ENCODE measurements around the gene PLD5.
"Not testable (repeated sequence)": the region's sequence is repeated elsewhere in the genome, so short reads cannot be mapped to it uniquely, and the experiment has no call there.

The PLD5 gene

GRCh38 chr1:242240077-242240476 is 284.4 kb downstream of the PLD5 start:
- Histone ChIP-seq H3K4me3 (ENCODE audit: low read depth, low read length) (no peak overlapping the region), H2AFZ (ENCODE audit: low read length, unreplicated experiment) (no peak overlapping the region), H3K27me3 (ENCODE audit: insufficient read depth, low read length) (no peaks in the 10 kb centered on the region), H3K79me2 (ENCODE audit: control insufficient read depth, insufficient read depth, low read length, unreplicated experiment) (no peaks in the 10 kb centered on the region), H3K4me1 (ENCODE audit: control insufficient read depth, insufficient read depth, low read length, unreplicated experiment) (no peaks in the 10 kb centered on the region), H3K36me3 (ENCODE audit: insufficient read depth, low read length) (no peaks in the 10 kb centered on the region), H3K27ac (ENCODE audit: low read depth, low read length) (no peak overlapping the region)

GRCh38 chr1:242239398-242239797 is 285.1 kb downstream of the PLD5 start:
- no peaks in the 10 kb centered on the region for H3K4me1 ChIP-seq (ENCODE audit: control insufficient read depth, insufficient read depth, low read length, unreplicated experiment)
- H3K36me3 ChIP-seq (ENCODE audit: insufficient read depth, low read length) = no peaks in the 10 kb centered on the region
- no peak overlapping the region for H2AFZ ChIP-seq (ENCODE audit: low read length, unreplicated experiment)
- no peaks in the 10 kb centered on the region for H3K27me3 ChIP-seq (ENCODE audit: insufficient read depth, low read length)
- no peak overlapping the region for H3K4me3 ChIP-seq (ENCODE audit: low read depth, low read length)
- no peak overlapping the region for H3K27ac ChIP-seq (ENCODE audit: low read depth, low read length)
- no peaks in the 10 kb centered on the region for H3K79me2 ChIP-seq (ENCODE audit: control insufficient read depth, insufficient read depth, low read length, unreplicated experiment)

- Histone ChIP-seq H3K27ac (ENCODE audit: low read depth, low read length) (no peak overlapping the region), H3K4me1 (ENCODE audit: control insufficient read depth, insufficient read depth, low read length, unreplicated experiment) (no peaks in the 10 kb centered on the region)
Measured at GRCh38 chr1:242237051-242237450, 287.4 kb downstream of the PLD5 start.

GRCh38 chr1:242228991-242229390 is 295.5 kb downstream of the PLD5 start:
- Histone ChIP-seq H3K79me2 (ENCODE audit: control insufficient read depth, insufficient read depth, low read length, unreplicated experiment) (no peaks in the 10 kb centered on the region), H2AFZ (ENCODE audit: low read length, unreplicated experiment) (no peak overlapping the region), H3K36me3 (ENCODE audit: insufficient read depth, low read length) (no peaks in the 10 kb centered on the region), H3K27ac (ENCODE audit: low read depth, low read length) (no peak overlapping the region), H3K27me3 (ENCODE audit: insufficient read depth, low read length) (no peaks in the 10 kb centered on the region), H3K4me1 (ENCODE audit: control insufficient read depth, insufficient read depth, low read length, unreplicated experiment) (no peaks in the 10 kb centered on the region), H3K4me3 (ENCODE audit: low read depth, low read length) (no peak overlapping the region)

More at GRCh38 chr1:242237051-242237450, 287.4 kb downstream of the PLD5 start:
- Histone ChIP-seq H3K36me3 (ENCODE audit: insufficient read depth, low read length) (no peaks in the 10 kb centered on the region), H3K4me3 (ENCODE audit: low read depth, low read length) (no peak overlapping the region), H2AFZ (ENCODE audit: low read length, unreplicated experiment) (no peak overlapping the region), H3K79me2 (ENCODE audit: control insufficient read depth, insufficient read depth, low read length, unreplicated experiment) (no peaks in the 10 kb centered on the region), H3K27me3 (ENCODE audit: insufficient read depth, low read length) (no peaks in the 10 kb centered on the region)

- H3K27me3 ChIP-seq (ENCODE audit: insufficient read depth, low read length) = no peaks in the 10 kb centered on the region
- no peaks in the 10 kb centered on the region for H3K79me2 ChIP-seq (ENCODE audit: control insufficient read depth, insufficient read depth, low read length, unreplicated experiment)
- no peak overlapping the region for H3K27ac ChIP-seq (ENCODE audit: low read depth, low read length)
- no peak overlapping the region for H2AFZ ChIP-seq (ENCODE audit: low read length, unreplicated experiment)
- no peak overlapping the region for H3K4me3 ChIP-seq (ENCODE audit: low read depth, low read length)
- no peaks in the 10 kb centered on the region for H3K36me3 ChIP-seq (ENCODE audit: insufficient read depth, low read length)
- no peaks in the 10 kb centered on the region for H3K4me1 ChIP-seq (ENCODE audit: control insufficient read depth, insufficient read depth, low read length, unreplicated experiment)
Measured at GRCh38 chr1:242225767-242226573, 298.5 kb downstream of the PLD5 start.

GRCh38 chr1:242224878-242225766 is 299.4 kb downstream of the PLD5 start:
- H2AFZ ChIP-seq (ENCODE audit: low read length, unreplicated experiment); H3K4me3 ChIP-seq (ENCODE audit: low read depth, low read length): not testable (repeated sequence)

GRCh38 chr1:242224461-242224860 is 300.0 kb downstream of the PLD5 start:
- Histone ChIP-seq H3K79me2 (ENCODE audit: control insufficient read depth, insufficient read depth, low read length, unreplicated experiment) (no peaks in the 10 kb centered on the region), H2AFZ (ENCODE audit: low read length, unreplicated experiment) (no peak overlapping the region), H3K36me3 (ENCODE audit: insufficient read depth, low read length) (no peaks in the 10 kb centered on the region), H3K27me3 (ENCODE audit: insufficient read depth, low read length) (no peaks in the 10 kb centered on the region), H3K4me1 (ENCODE audit: control insufficient read depth, insufficient read depth, low read length, unreplicated experiment) (no peaks in the 10 kb centered on the region), H3K4me3 (ENCODE audit: low read depth, low read length) (no peak overlapping the region), H3K27ac (ENCODE audit: low read depth, low read length) (no peak overlapping the region)

More at GRCh38 chr1:242224878-242225766, 299.4 kb downstream of the PLD5 start:
- not testable (repeated sequence) for H3K27ac ChIP-seq (ENCODE audit: low read depth, low read length); H3K4me1 ChIP-seq (ENCODE audit: control insufficient read depth, insufficient read depth, low read length, unreplicated experiment); H3K79me2 ChIP-seq (ENCODE audit: control insufficient read depth, insufficient read depth, low read length, unreplicated experiment); H3K36me3 ChIP-seq (ENCODE audit: insufficient read depth, low read length); H3K27me3 ChIP-seq (ENCODE audit: insufficient read depth, low read length)

GRCh38 chr1:242219905-242220304 is 304.6 kb downstream of the PLD5 start:
- H3K4me1 ChIP-seq (ENCODE audit: control insufficient read depth, insufficient read depth, low read length, unreplicated experiment) = no peaks in the 10 kb centered on the region
- H3K36me3 ChIP-seq (ENCODE audit: insufficient read depth, low read length) = no peaks in the 10 kb centered on the region
- no peak overlapping the region for H3K27ac ChIP-seq (ENCODE audit: low read depth, low read length)
- no peak overlapping the region for H3K4me3 ChIP-seq (ENCODE audit: low read depth, low read length)
- no peaks in the 10 kb centered on the region for H3K27me3 ChIP-seq (ENCODE audit: insufficient read depth, low read length)
- no peaks in the 10 kb centered on the region for H3K79me2 ChIP-seq (ENCODE audit: control insufficient read depth, insufficient read depth, low read length, unreplicated experiment)
- H2AFZ ChIP-seq (ENCODE audit: low read length, unreplicated experiment) = no peak overlapping the region

GRCh38 chr1:242219298-242219901 is 305.1 kb downstream of the PLD5 start:
- H3K79me2 ChIP-seq (ENCODE audit: control insufficient read depth, insufficient read depth, low read length, unreplicated experiment) = no peaks in the 10 kb centered on the region
- H2AFZ ChIP-seq (ENCODE audit: low read length, unreplicated experiment) = no peak overlapping the region
- H3K4me1 ChIP-seq (ENCODE audit: control insufficient read depth, insufficient read depth, low read length, unreplicated experiment) = no peaks in the 10 kb centered on the region
- no peaks in the 10 kb centered on the region for H3K27me3 ChIP-seq (ENCODE audit: insufficient read depth, low read length)
- no peak overlapping the region for H3K27ac ChIP-seq (ENCODE audit: low read depth, low read length)
- no peaks in the 10 kb centered on the region for H3K36me3 ChIP-seq (ENCODE audit: insufficient read depth, low read length)
- H3K4me3 ChIP-seq (ENCODE audit: low read depth, low read length) = no peak overlapping the region

- Histone ChIP-seq H3K4me1 (ENCODE audit: control insufficient read depth, insufficient read depth, low read length, unreplicated experiment) (no peaks in the 10 kb centered on the region), H3K36me3 (ENCODE audit: insufficient read depth, low read length) (no peaks in the 10 kb centered on the region), H3K79me2 (ENCODE audit: control insufficient read depth, insufficient read depth, low read length, unreplicated experiment) (no peaks in the 10 kb centered on the region), H3K27me3 (ENCODE audit: insufficient read depth, low read length) (no peaks in the 10 kb centered on the region), H3K4me3 (ENCODE audit: low read depth, low read length) (no peak overlapping the region), H2AFZ (ENCODE audit: low read length, unreplicated experiment) (no peak overlapping the region), H3K27ac (ENCODE audit: low read depth, low read length) (no peak overlapping the region)
Measured at GRCh38 chr1:242216368-242216767, 308.1 kb downstream of the PLD5 start.
